Stimulated activated CD4-positive, alpha-beta T cell treated with anti-CD3 and anti-CD28 coated beads, TNF-alpha, amount 100 ng/mL, for 48 hours (primary cell): ENCODE data around the gene SCYGR2.

Experiments used
- DNase-seq, 3 donors: peaks; one replicate each; pipeline ENCODE4 v3.0.0-alpha.2; 2020; ENCODE audit warnings: low read depth in 3 of 3

Gene SCYGR2

GRCh38 chr2:227612546-227613271 lies 14.0 kb downstream of the SCYGR2 start:
- no peak for DNase-seq

GRCh38 chr2:227613272-227613660 lies 14.6 kb downstream of the SCYGR2 start:
- DNase-seq, result no peak

- no peak for DNase-seq
Observed at GRCh38 chr2:227614246-227614645, 15.6 kb downstream of the SCYGR2 start.

DNA sequence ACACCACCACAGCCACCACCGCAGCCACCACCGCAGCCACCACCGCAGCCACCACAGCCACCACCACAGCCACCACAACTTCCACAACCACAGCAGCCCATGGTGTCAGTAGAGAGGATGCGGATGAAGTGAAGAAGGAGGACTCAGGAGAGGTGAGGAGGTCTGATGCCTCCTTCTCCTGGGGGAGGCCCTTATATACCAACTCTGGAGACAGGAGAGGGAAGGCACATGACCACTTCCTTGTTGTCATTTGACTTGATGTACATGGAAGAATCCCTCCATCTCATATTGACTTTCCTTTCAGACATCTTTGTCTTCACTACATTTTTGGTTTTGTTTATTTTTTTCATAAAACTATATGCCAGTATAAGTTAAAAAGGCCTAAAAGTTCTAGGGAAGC lies 16.0 kb downstream of the SCYGR2 start, which contains the start of gene SCYGR3:
TSS of gene SCYGR3 (minus strand) at position 101 of the 400 bp plus-strand sequence. CDS start at position 101, 0 bp downstream.
- DNase-seq, result no peak

DNA sequence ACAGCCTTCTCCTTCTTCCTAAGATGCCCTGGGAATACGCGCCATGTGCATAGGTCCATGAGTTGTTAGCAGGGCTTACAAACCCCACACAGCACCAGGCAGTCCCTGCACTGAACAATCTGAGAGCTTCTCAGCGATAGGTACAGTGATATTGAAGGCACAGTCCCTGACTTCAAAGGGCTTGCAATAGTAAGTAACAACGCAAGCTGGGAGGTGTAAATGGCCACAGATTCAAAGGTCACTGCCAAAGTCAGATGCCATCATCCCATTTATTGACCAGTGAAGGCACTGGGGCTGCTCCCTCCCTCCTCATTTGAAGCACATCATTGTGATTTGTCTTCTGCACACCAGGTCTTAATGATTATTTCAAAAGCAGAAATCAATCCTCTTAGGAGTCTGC lies 16.5 kb downstream of the SCYGR2 start:
- no peak for DNase-seq

- no peak for DNase-seq
Observed at GRCh38 chr2:227615906-227616305, 17.2 kb downstream of the SCYGR2 start.

DNA sequence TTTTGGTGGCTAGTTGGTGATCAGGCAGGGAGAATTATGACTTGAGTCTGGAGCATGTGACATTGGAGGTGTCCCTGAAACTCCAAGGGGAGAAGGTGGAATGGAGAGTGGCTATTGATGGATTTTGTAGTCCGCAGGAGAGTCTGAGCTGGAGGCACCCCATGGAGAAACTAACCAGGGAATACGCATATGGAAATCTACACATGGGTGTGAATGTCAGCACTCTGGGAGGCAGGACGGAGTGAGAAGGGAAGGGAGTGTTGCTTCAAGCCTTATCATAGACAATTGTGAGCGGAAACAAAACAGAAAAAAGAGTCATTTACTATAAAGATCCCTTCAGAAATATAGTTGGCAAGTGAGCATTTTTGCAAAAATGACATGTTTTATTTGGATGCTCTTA lies 17.9 kb downstream of the SCYGR2 start:
- DNase-seq, result no peak

DNA sequence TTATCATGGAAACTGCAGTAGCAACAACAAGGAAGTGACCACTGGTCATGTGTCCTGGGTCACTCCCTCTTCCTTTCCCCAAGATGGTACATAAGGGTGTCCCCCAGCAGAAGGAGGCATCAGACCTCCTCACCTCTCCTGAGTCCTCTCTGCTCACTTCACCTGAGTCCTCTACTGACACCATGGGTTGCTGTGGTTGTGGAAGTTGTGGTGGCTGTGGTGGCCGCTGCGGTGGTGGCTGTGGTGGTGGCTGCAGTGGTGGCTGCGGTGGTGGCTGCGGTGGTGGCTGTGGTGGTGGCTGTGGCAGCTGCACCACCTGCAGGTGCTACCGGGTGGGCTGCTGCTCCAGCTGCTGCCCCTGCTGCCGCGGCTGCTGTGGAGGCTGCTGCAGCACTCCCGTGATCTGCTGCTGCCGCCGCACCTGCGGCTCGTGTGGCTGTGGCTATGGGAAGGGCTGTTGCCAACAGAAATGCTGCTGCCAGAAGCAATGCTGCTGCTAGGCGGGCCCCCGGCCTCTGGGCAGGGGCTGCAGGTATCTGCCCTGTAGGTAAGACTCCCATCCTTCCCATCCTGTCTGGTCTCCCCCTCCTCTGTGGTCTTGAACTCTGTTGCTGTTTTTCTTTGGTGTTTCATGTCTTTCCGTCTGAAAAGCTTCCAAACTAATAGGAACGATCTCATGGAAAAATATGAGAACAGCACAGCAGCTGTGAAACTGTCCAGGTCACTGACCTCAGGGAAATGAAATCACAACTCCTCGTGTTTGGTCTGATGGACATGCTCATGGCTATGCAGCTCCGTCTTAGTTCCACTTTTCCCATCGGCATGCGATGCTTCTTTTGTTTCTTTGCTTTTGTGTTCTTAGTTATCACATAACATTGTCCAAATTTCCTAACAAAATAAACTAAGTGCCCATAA lies 18.9 kb downstream of the SCYGR2 start, which contains the start of gene SCYGR4:
TSS of gene SCYGR4 (plus strand) at position 183 of the 915 bp plus-strand sequence. CDS start at position 183, 0 bp downstream.
- DNase-seq, result no peak

- DNase-seq, result no peak
Observed at GRCh38 chr2:227623226-227623625, 24.5 kb downstream of the SCYGR2 start.

DNA sequence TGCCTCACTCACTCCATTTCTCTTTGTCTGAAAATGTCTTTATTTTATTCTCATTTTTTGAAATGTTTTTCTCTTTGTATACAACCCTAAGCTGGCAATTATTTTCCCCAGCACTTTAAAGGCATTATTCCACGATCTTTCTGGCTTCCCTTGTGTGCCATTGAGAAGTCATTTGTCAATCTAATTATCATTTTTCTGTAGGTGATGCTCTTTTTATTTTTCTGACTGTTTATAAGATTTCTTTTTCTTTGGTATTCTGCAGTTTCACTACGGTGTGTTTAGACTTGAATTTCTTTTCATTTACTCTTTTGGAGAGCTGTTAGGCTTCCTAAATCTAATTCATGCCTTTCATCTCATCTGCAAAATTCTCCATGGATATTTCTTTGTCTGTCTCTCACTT lies 26.7 kb downstream of the SCYGR2 start:
- no peak for DNase-seq

DNA sequence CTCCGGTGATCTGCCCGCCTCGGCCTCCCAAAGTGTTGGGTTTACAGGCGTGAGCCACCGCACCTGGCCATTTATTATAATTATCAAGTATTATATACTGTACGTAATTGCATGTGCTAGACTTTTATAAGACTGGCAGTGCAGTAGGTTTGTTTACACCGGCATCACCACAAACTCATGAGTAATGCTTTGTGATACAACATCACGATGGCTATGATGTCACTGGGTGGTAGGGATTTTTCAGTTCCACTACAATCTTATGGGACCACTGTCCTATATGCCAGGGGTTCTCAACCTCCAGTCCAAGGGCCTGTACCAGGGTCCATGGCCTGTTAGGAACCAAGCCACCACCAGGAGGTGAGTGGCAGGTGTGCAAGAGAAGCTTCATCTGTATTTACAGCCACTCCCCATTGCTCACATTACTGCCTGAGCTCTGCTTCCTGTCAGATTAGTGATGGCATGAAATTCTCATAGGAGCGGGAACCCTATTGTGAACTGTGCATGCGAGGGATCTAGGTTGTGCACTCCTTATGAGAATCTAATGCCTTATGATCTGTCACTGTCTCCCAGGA lies 28.0 kb downstream of the SCYGR2 start:
- DNase-seq, result no peak

DNA sequence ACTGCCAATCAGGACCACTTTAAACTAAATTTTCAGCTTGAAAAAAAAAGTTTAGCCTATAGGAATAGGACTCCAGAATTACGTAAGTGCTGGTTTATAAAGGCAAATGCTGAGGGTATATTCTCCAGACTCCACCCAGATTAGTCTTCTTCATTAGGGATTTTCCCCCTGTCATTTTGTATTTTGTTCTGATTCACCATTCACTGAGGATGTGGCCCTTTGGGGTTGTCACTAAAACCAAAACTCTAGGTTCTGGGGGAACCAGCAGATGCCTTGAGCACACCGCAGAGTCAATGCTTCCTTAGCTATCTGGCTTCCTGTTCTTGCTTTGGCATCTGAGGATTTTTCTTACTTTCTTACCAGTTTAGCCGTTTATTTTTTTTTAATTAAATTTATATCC lies 29.1 kb downstream of the SCYGR2 start:
- no peak for DNase-seq

DNA sequence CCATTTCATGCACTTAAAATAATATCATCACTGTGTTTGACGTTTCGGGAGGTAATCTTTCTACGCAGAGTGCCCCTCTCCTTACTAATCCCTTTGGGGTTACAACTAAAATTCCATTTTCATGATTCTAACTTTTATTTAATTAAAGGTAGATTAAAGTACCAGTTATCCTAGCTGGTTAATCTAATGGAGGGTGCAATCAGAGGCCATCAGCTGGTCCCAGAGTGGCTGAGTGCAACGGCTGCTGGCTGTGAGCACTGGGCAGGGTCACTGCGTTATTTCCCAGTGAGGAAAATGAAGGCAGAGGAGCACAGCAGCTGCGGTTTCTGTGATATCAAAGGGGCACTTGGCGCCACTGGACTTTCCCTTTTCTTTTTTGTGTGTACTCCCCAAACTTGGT lies 30.7 kb downstream of the SCYGR2 start:
- DNase-seq, result no peak

- no peak for DNase-seq
Observed at GRCh38 chr2:227630322-227630721, 31.6 kb downstream of the SCYGR2 start.

DNA sequence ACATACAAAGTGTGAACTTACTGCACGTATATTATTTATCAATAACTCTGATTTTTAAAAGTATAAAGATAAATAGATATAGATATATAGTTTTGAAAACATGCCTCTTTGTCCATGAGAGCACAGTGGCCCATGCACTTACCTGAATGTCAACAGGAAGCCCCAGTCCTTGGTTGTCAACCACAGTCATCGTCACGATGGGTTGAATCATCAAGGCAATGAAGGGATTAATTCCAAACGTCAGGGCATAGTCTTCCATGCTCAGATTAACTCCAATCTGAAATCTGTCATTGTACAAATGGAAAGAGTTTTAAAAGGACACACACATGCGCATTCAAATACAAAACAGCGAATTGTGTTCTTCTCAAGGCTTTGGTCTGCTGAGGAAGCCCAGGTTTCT lies 34.1 kb downstream of the SCYGR2 start:
- DNase-seq, result no peak

- DNase-seq, result no peak
Observed at GRCh38 chr2:227634201-227634600, 35.5 kb downstream of the SCYGR2 start.

DNA sequence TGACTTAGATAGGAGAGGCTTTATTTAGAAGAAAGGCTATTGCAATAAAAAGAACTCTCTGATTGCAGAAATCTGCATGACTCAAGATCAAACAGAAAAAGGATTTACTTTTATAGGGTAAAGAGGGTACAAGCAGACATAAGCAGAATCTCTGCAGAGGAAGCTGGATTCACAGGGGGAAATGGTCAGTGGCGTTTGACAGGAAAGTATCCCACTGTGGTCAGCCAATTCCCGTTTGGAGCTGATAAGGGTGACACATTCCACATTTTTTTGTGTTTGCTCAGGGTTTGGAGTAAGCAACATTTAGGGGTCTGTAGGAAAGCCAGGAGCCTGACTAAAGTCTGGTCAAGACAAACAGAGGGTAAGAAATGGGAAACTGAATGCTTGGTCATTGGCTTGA lies 44.0 kb downstream of the SCYGR2 start:
- DNase-seq, result no peak

DNA sequence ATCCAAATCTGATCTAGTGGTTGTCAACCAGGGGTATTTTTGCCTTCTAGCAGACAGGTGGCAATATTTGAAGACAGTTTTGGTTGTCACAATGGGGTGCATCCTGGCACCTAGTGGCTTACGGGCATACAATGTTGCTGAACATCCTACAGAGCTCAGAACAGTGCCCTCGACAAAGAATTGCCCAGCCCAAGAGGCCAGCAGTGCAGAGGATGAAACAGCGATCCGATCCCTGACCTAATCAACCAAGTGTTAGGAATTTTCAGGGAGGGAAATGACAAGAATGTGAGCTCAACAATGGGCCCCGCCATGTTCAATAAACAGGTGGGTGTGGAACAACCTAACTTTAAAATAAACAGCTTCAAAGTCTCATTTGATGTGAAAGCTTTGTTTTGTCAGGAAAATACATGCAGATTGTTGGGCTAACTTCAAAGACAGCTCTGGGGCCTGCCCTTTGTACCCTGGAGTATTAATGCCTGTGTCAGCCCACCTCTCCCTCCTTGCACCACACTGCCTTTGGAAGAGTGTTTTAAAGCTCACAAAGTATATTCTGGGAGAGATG lies 45.4 kb downstream of the SCYGR2 start:
- DNase-seq, result no peak
